Upper lobe of left lung (tissue), 6 donors: Measurements from ENCODE around the gene TWNK. TPM values are rescaled to one million over a fixed set of nuclear protein-coding genes. Genes with fewer than 3 reads are reported as not detected.

ENCODE experiments used
- ATAC-seq, 2 donors: fragments of 200-7000 bp; cut with Tn5 transposase; one replicate each; pipeline ENCODE4 v1.9.1; 2022; ENCODE audit warnings: mild to moderate bottlenecking in 2 of 2, moderate library complexity in 2 of 2; ENCODE audit not compliant: low FRiP score in 2 of 2
- DNase-seq, 2 donors: peaks; one replicate each; pipeline ENCODE4 v3.0.0-alpha.2; 2019 to 2020
- H3K27ac ChIP-seq, 4 donors: fragments of 200-600 bp; sonication (generic); one replicate each; pipeline ENCODE4 v1.5.1; 2016 to 2019
- H3K27me3 ChIP-seq, 4 donors: fragments of 200-600 bp; sonication (generic); one replicate each; pipeline ENCODE4 v1.5.1; 2017 to 2019
- H3K36me3 ChIP-seq, 4 donors: fragments of 200-600 bp; sonication (generic); one replicate each; pipeline ENCODE4 v1.5.1; 2016 to 2019
- H3K4me1 ChIP-seq, 4 donors: fragments of 200-600 bp; sonication (generic); one replicate each; pipeline ENCODE4 v1.5.1; 2018 to 2019
- H3K4me3 ChIP-seq, 4 donors: fragments of 200-600 bp; sonication (generic); one replicate each; pipeline ENCODE4 v1.5.1; 2017 to 2019; ENCODE audit warnings: mild to moderate bottlenecking in 2 of 4, moderate library complexity in 1 of 4
- H3K9me3 ChIP-seq, 4 donors: fragments of 200-600 bp; sonication (generic); one replicate each; pipeline ENCODE4 v1.5.1; 2018 to 2019
- EP300 ChIP-seq, 4 donors: sonication (generic); formaldehyde crosslinking; IDR thresholded peaks; one replicate each; pipeline ENCODE4 v1.5.1; 2017; ENCODE audit warnings: antibody characterized with exemption in 4 of 4, control low read depth in 2 of 4
- POLR2A ChIP-seq, 4 donors: fragments of 450-650 bp; IDR thresholded peaks; one replicate each; pipeline ENCODE4 v1.5.1; 2016 to 2017; ENCODE audit warnings: antibody characterized with exemption in 4 of 4, mild to moderate bottlenecking in 2 of 4
- POLR2AphosphoS5 ChIP-seq, 2 donors: sonication (generic); formaldehyde crosslinking; IDR thresholded peaks; one replicate each; pipeline ENCODE4 v1.5.1; 2017; ENCODE audit warnings: antibody characterized with exemption in 2 of 2
- whole genome bisulfite sequencing, 2 donors: methylation state at CpG; one replicate each; pipeline ENCODE4 v1.1.5; 2017 to 2018; 5-methylcytosine and 5-hydroxymethylcytosine counted together
- total RNA-seq, 6 donors: library from RNA; depleted of rRNA in 4 of 6; stranded (reverse); fragments of >200 nt in 4 of 6; gene quantifications; one replicate each; pipeline versions ENCODE4 v1.1.0 to v1.2.1, GENCODE V29; 2016 to 2021
- TF ChIP-seq, protein P1 (sequence below), 6 experiments: fragments of 450-650 bp in 4 of 6; fragments of 200-600 bp in 2 of 6; sonication (generic) in 2 of 6; IDR thresholded peaks; one replicate each; pipeline ENCODE4 v1.5.1; 2016 to 2019; ENCODE audit warnings: antibody characterized with exemption in 6 of 6
- donor health status: DM: no; HTN: no; CAD: no; lungs with moderate emphysema.
- donor health status: DM: no; HTN: yes; CAD: no; lungs with severe emphysema.

TWNK gene
- total RNA-seq, 6 donors from 2014 or later, result 2.6 to 9.1 (median 5.8) TPM

- Histone ChIP-seq H3K36me3 (peaks cover 0 to 49% (median 26%) of the 10 kb centered on the region in 4 donors), H3K4me3 (no peak overlapping the region), H3K4me1 (peaks cover 19 to 32% (median 22%) of the 10 kb centered on the region in 4 donors), H3K27me3 (no peaks in the 10 kb centered on the region), H3K9me3 (no peaks in the 10 kb centered on the region), H3K27ac (no peak overlapping the region)
- DNase-seq (peak in 1 of 2 donors; percentile 8), ATAC-seq (no peak)
- WGBS, 2 donors, result 75 to 81% methylated on average over 2 of the region's 2 CpGs
- TF ChIP-seq POLR2A (IDR thresholded peaks at IDR 0.05), result no peak
- TF ChIP-seq, protein P1, sequence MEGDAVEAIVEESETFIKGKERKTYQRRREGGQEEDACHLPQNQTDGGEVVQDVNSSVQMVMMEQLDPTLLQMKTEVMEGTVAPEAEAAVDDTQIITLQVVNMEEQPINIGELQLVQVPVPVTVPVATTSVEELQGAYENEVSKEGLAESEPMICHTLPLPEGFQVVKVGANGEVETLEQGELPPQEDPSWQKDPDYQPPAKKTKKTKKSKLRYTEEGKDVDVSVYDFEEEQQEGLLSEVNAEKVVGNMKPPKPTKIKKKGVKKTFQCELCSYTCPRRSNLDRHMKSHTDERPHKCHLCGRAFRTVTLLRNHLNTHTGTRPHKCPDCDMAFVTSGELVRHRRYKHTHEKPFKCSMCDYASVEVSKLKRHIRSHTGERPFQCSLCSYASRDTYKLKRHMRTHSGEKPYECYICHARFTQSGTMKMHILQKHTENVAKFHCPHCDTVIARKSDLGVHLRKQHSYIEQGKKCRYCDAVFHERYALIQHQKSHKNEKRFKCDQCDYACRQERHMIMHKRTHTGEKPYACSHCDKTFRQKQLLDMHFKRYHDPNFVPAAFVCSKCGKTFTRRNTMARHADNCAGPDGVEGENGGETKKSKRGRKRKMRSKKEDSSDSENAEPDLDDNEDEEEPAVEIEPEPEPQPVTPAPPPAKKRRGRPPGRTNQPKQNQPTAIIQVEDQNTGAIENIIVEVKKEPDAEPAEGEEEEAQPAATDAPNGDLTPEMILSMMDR (IDR thresholded peaks at IDR 0.05), result no peak
- no peak for TF ChIP-seq EP300 (IDR thresholded peaks at IDR 0.05)
- TF ChIP-seq POLR2AphosphoS5 (IDR thresholded peaks at IDR 0.05), result no peak
These were observed 2.6 kb upstream of the TWNK start for GRCh38 chr10:100984672-100985177.

GRCh38 chr10:100985336-100985735, 2.0 kb upstream of the TWNK start:
- H3K27me3 ChIP-seq, result no peaks in the 10 kb centered on the region
- no peaks in the 10 kb centered on the region for H3K9me3 ChIP-seq
- H3K27ac ChIP-seq, result no peak overlapping the region
- H3K4me1 ChIP-seq, result peaks cover 19 to 32% (median 22%) of the 10 kb centered on the region in 4 donors
- ATAC-seq (no peak), DNase-seq (no peak)
- TF ChIP-seq POLR2AphosphoS5 (IDR thresholded peaks at IDR 0.05) (no peak), POLR2A (IDR thresholded peaks at IDR 0.05) (no peak)
- no peak overlapping the region for H3K4me3 ChIP-seq
- peaks cover 0 to 47% (median 26%) of the 10 kb centered on the region in 4 donors for H3K36me3 ChIP-seq
- WGBS, 2 donors, result 65 to 66% methylated on average over 5 of the region's 5 CpGs

DNA sequence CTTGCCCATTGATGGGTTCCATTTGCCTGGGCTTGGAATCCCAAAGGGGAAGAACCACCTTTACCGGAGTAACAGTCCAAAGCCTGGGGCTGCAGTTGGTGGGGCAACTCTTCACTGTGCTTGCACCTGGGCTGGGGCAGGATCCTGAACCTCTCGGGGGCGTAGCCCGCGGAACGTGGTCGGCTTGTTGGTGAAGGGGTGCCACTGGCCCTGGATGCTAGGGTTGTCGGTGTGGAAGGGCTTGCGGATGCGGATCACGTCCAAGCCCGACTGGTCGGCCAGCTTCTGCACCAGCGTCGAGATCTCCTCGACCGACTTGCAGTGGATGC, 756 bp upstream of the TWNK start:
- ATAC-seq (no peak), DNase-seq (no peak)
- Histone ChIP-seq H3K9me3 (no peaks in the 10 kb centered on the region), H3K4me3 (peak overlapping the region; percentile 95 to 99 (median 96)), H3K27ac (peak overlapping the region in 3 of 4 donors; percentile 78 to 87 (median 81)), H3K36me3 (peaks cover under 1 to 47% (median 32%) of the 10 kb centered on the region in 4 donors), H3K4me1 (peaks cover 19 to 32% (median 22%) of the 10 kb centered on the region in 4 donors), H3K27me3 (no peaks in the 10 kb centered on the region)
- TF ChIP-seq POLR2A (IDR thresholded peaks at IDR 0.05), result no peak
- TF ChIP-seq, protein P1 (IDR thresholded peaks at IDR 0.05), result no peak
- TF ChIP-seq EP300 (IDR thresholded peaks at IDR 0.05), result no peak
- no peak for TF ChIP-seq POLR2AphosphoS5 (IDR thresholded peaks at IDR 0.05)
- WGBS, 2 donors, result 24 to 33% methylated on average over 1 to 17 of the region's 17 CpGs

- peaks cover 19 to 32% (median 22%) of the 10 kb centered on the region in 4 donors for H3K4me1 ChIP-seq
- 1% methylated on average over 15 of the region's 15 CpGs for WGBS, 2 donors
- H3K36me3 ChIP-seq, result peaks cover 2 to 38% (median 28%) of the 10 kb centered on the region in 4 donors
- H3K27me3 ChIP-seq, result no peaks in the 10 kb centered on the region
- no peak for DNase-seq
- TF ChIP-seq POLR2AphosphoS5 (IDR thresholded peaks at IDR 0.05) (no peak), POLR2A (IDR thresholded peaks at IDR 0.05) (no peak), EP300 (IDR thresholded peaks at IDR 0.05) (no peak)
- TF ChIP-seq, protein P1 (IDR thresholded peaks at IDR 0.05), result no peak
- no peaks in the 10 kb centered on the region for H3K9me3 ChIP-seq
- H3K27ac ChIP-seq, result peak overlapping the region; percentile 54 to 87 (median 80)
- H3K4me3 ChIP-seq, result peak overlapping the region; percentile 95 to 99 (median 96)
- no peak for ATAC-seq
These were observed 324 bp downstream of the TWNK start for GRCh38 chr10:100987685-100988049.

DNA sequence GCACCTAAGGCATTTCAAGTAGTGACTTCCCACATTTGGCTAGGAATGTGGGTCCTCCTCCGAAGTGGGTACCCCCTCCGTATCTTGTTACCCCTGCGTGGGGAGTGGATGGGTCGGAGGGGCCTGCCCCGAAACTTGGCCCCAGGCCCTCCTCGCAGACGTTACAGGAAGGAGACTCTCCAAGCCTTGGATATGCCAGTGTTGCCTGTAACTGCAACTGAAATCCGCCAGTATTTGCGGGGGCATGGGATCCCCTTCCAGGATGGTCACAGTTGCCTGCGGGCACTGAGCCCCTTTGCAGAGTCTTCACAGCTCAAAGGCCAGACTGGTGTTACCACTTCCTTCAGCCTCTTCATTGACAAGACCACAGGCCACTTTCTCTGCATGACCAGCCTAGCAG, 823 bp downstream of the TWNK start:
- Histone ChIP-seq H3K4me3 (peak overlapping the region in 3 of 4 donors; percentile 96 to 99 (median 96)), H3K4me1 (peaks cover 19 to 32% (median 22%) of the 10 kb centered on the region in 4 donors), H3K27me3 (no peaks in the 10 kb centered on the region), H3K36me3 (peaks cover 2 to 38% (median 28%) of the 10 kb centered on the region in 4 donors), H3K9me3 (no peaks in the 10 kb centered on the region), H3K27ac (no peak overlapping the region)
- TF ChIP-seq, protein P1 (IDR thresholded peaks at IDR 0.05), result no peak
- TF ChIP-seq POLR2AphosphoS5 (IDR thresholded peaks at IDR 0.05) (no peak), EP300 (IDR thresholded peaks at IDR 0.05) (no peak), POLR2A (IDR thresholded peaks at IDR 0.05) (no peak)
- DNase-seq (no peak), ATAC-seq (no peak)
- 77 to 78% methylated on average over 5 to 10 of the region's 10 CpGs for WGBS, 2 donors
